OCI-LY7 (cell line): ENCODE measurements around the gene ACSL3. TPM values are rescaled to one million over a fixed set of nuclear protein-coding genes. Genes with fewer than 3 reads are reported as not detected.

Source experiments
- BruUV-seq: library from RNA; stranded (reverse); fragments of 400-500 nt; replicated peaks from 2 replicates; lab custom pipeline; 2021; lab: Mats Ljungman, UMichigan
- CTCF ChIA-PET: fragments of 300-600 bp; sonication (Branson Sonifier 250); formaldehyde crosslinking; loops from one replicate; lab custom pipeline; 2022; ENCODE audit warnings: antibody characterized with exemption; ENCODE audit not compliant: unreplicated experiment; lab: Charles Lee
- POLR2A ChIA-PET: fragments of 300-600 bp; sonication (Branson Sonifier 250); formaldehyde crosslinking; loops from one replicate; lab custom pipeline; 2022; ENCODE audit warnings: antibody characterized with exemption; lab: Charles Lee
- DNase-seq: peaks from one replicate; pipeline ENCODE4 v3.0.0-alpha.2; 2015; ENCODE audit warnings: low spot score
- H2AFZ ChIP-seq: fragments of 200-600 bp; sonication (generic), shearing (Covaris generic); 2 replicates; pipeline ENCODE4 v1.6.1; 2014; ENCODE audit warnings: mild to moderate bottlenecking, antibody characterized with exemption, low read length, moderate library complexity
- H3K27ac ChIP-seq: fragments of 200-600 bp; sonication (generic); 2 replicates; pipeline ENCODE4 v1.5.1; 2014; ENCODE audit warnings: mixed run types, low read depth, mild to moderate bottlenecking, moderate library complexity, low read length, inconsistent platforms; ENCODE audit not compliant: poor library complexity, severe bottlenecking
- H3K36me3 ChIP-seq: fragments of 200-600 bp; sonication (generic); 2 replicates; pipeline ENCODE4 v1.6.1; 2014; ENCODE audit warnings: mild to moderate bottlenecking, antibody characterized with exemption, low read length, moderate library complexity, mixed read lengths; ENCODE audit not compliant: insufficient read depth
- H3K4me1 ChIP-seq: fragments of 200-600 bp; sonication (generic); 2 replicates; pipeline ENCODE4 v1.5.1; 2014; ENCODE audit warnings: mild to moderate bottlenecking, low read length; ENCODE audit not compliant: insufficient read depth, poor library complexity, severe bottlenecking
- H3K4me2 ChIP-seq: fragments of 200-600 bp; sonication (generic); 2 replicates; pipeline ENCODE4 v1.6.1; 2014; ENCODE audit warnings: mild to moderate bottlenecking, low read length
- H3K4me3 ChIP-seq: fragments of 200-600 bp; sonication (generic); 2 replicates; pipeline ENCODE4 v1.5.1; 2014; ENCODE audit warnings: mild to moderate bottlenecking, low read depth, low read length; ENCODE audit not compliant: poor library complexity, severe bottlenecking
- H3K79me2 ChIP-seq: fragments of 200-600 bp; sonication (generic); 2 replicates; pipeline ENCODE4 v1.6.1; 2016; ENCODE audit warnings: low read depth, mild to moderate bottlenecking, low read length, moderate library complexity, mixed read lengths; ENCODE audit not compliant: insufficient read depth
- H3K9me2 ChIP-seq: fragments of 200-600 bp; sonication (generic); 2 replicates; pipeline ENCODE4 v1.6.1; 2016; ENCODE audit warnings: mild to moderate bottlenecking, low read length, mixed read lengths; ENCODE audit not compliant: insufficient read depth
- H3K9me3 ChIP-seq: fragments of 200-600 bp; sonication (generic); 2 replicates; pipeline ENCODE4 v1.6.1; 2014; ENCODE audit warnings: mild to moderate bottlenecking, mixed run types, low read length, mixed read lengths
- H4K20me1 ChIP-seq: fragments of 200-600 bp; sonication (generic); 2 replicates; pipeline ENCODE4 v1.6.1; 2014; ENCODE audit warnings: mild to moderate bottlenecking, antibody characterized with exemption, low read length, moderate library complexity, mixed read lengths; ENCODE audit not compliant: insufficient read depth
- EZH2phosphoT487 ChIP-seq: fragments of 200-600 bp; sonication (generic); IDR thresholded peaks from 2 replicates; pipeline ENCODE4 v1.6.1; 2018; ENCODE audit warnings: low read depth, borderline replicate concordance, mild to moderate bottlenecking, mixed run types, antibody characterized with exemption, low read length, moderate library complexity, mixed read lengths
- intact Hi-C: fragments of 100-400 bp; cut with micrococcal nuclease; formaldehyde crosslinking; loops from one replicate; pipeline ENCODE4 v1.10.0; 2022; ENCODE audit not compliant: unreplicated experiment
- total RNA-seq, 2 experiments: library from RNA; depleted of rRNA in 1 of 2; stranded (reverse); fragments of >200 nt in 1 of 2; shearing (Covaris generic) in 1 of 2; gene quantifications; 2 replicates each; pipeline ENCODE4 v1.2.3, GENCODE V29; 2014 to 2022
- TF ChIP-seq, protein P1 (sequence below): fragments of 200-600 bp; sonication (generic); conservative IDR thresholded peaks from 2 replicates; pipeline ENCODE4 v1.5.1; 2014; ENCODE audit warnings: mild to moderate bottlenecking, antibody characterized with exemption, low read length, moderate library complexity, mixed read lengths

Gene ACSL3
- total RNA-seq, 2 experiments from 2014 or later, result 62.6 to 83.2 TPM

DNA sequence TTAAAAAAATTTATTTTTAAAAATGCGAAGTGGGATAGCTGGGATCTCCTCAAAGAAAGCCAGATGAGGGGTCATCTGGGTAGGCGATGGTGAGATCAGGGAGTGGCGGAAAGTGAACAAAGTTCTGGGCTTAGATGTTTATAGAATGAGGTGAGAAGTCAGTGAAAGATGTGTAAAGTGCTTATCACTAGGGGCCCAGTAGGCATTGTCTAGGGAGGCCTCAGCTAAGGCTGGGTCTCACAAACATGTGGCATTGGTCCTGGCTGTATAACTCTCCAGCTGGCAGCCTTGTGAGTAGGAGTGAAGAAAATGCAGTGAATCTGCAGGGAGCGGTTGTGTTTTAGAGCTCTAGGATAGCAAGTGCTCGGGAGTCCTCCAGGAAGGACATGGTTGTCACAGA is 10.5 kb downstream of the ACSL3 start:
- Histone ChIP-seq H4K20me1 (peaks cover 47% of the 10 kb centered on the region), H3K36me3 (no peaks in the 10 kb centered on the region), H3K27ac (no peak overlapping the region), H3K9me3 (peaks cover 10% of the 10 kb centered on the region; the same call in 1 of the 2 replicates), H3K4me3 (no peak overlapping the region), H3K79me2 (peaks cover 96% of the 10 kb centered on the region), H3K9me2 (no peaks in the 10 kb centered on the region), H3K4me1 (peaks cover 10% of the 10 kb centered on the region), H3K4me2 (no peak overlapping the region), H2AFZ (no peak overlapping the region)
- intact Hi-C loops, result no loop called here
- ChIA-PET CTCF (no interaction called here), POLR2A (interaction anchor here (0.6 to 1.1 kb wide), 2 partner anchors 20 to 119 kb away, joined by 3 to 4 read pairs; no protein-coding TSS in a partner anchor)
- TF ChIP-seq, protein P1, sequence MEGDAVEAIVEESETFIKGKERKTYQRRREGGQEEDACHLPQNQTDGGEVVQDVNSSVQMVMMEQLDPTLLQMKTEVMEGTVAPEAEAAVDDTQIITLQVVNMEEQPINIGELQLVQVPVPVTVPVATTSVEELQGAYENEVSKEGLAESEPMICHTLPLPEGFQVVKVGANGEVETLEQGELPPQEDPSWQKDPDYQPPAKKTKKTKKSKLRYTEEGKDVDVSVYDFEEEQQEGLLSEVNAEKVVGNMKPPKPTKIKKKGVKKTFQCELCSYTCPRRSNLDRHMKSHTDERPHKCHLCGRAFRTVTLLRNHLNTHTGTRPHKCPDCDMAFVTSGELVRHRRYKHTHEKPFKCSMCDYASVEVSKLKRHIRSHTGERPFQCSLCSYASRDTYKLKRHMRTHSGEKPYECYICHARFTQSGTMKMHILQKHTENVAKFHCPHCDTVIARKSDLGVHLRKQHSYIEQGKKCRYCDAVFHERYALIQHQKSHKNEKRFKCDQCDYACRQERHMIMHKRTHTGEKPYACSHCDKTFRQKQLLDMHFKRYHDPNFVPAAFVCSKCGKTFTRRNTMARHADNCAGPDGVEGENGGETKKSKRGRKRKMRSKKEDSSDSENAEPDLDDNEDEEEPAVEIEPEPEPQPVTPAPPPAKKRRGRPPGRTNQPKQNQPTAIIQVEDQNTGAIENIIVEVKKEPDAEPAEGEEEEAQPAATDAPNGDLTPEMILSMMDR, result no peak
- no peak for TF ChIP-seq EZH2phosphoT487
- BruUV-seq, result no TSS peak
- no peak for DNase-seq

- Histone ChIP-seq H3K36me3 (no peaks in the 10 kb centered on the region), H3K79me2 (peaks cover 99% of the 10 kb centered on the region), H3K4me2 (no peak overlapping the region), H3K4me3 (no peak overlapping the region), H2AFZ (no peak overlapping the region), H3K27ac (no peak overlapping the region), H3K9me2 (no peaks in the 10 kb centered on the region), H3K4me1 (peaks cover 10% of the 10 kb centered on the region), H4K20me1 (peaks cover 43% of the 10 kb centered on the region), H3K9me3 (peaks cover 10% of the 10 kb centered on the region; the same call in 1 of the 2 replicates)
- no TSS peak for BruUV-seq
- intact Hi-C loops, result no loop called here
- no peak for DNase-seq
- ChIA-PET POLR2A (interaction anchor here (1.0 kb wide), 1 partner anchor 18 kb away, joined by 3 read pairs; no protein-coding TSS in a partner anchor), CTCF (no interaction called here)
- TF ChIP-seq, protein P1, result no peak
- TF ChIP-seq EZH2phosphoT487, result no peak
Measured at GRCh38 chr2:222872551-222872950, 11.7 kb downstream of the ACSL3 start.

- no peak for TF ChIP-seq EZH2phosphoT487
- TF ChIP-seq, protein P1, result no peak
- Histone ChIP-seq H3K27ac (no peak overlapping the region), H3K4me1 (no peaks in the 10 kb centered on the region), H3K9me3 (peaks cover 10% of the 10 kb centered on the region; the same call in 1 of the 2 replicates), H4K20me1 (peaks cover 35% of the 10 kb centered on the region), H3K4me2 (no peak overlapping the region), H3K9me2 (no peaks in the 10 kb centered on the region), H3K36me3 (no peaks in the 10 kb centered on the region), H2AFZ (no peak overlapping the region), H3K4me3 (no peak overlapping the region), H3K79me2 (peaks cover 98% of the 10 kb centered on the region)
- intact Hi-C loops, result no loop called here
- POLR2A ChIA-PET, result interaction anchor here (0.7 to 1.8 kb wide), 5 partner anchors 10 to 78 kb away, joined by 3 to 7 read pairs (median 4); no protein-coding TSS in a partner anchor
- no peak for DNase-seq
- CTCF ChIA-PET, result interaction anchor here (0.6 to 1.7 kb wide), 2 partner anchors 14 to 26 kb away, joined by 3 to 4 read pairs; no protein-coding TSS in a partner anchor
- BruUV-seq, result no TSS peak
Measured at GRCh38 chr2:222875482-222875881, 14.6 kb downstream of the ACSL3 start.
